ENCODE data around the gene DHCR24. TPM values are rescaled to one million over a fixed set of nuclear protein-coding genes. Genes with fewer than 3 reads are reported as not detected.
A peak's percentile ranks its signal among the peaks of the same experiment; 100 is the strongest.

The DHCR24 gene
- total and polyA plus RNA-seq, 10 donors, result 7.0 to 370 (median 218) TPM

GRCh38 chr1:54906586-54906985 is 19.6 kb upstream of the DHCR24 start:
- intact Hi-C loops (cut with DNase I; ENCODE audit: low total_unique reads), result no loop called here
- Histone ChIP-seq H3K4me1 (no peaks in the 10 kb centered on the region), H3K9me3 (no peaks in the 10 kb centered on the region), H3K36me3 (no peaks in the 10 kb centered on the region), H3K27ac (no peak overlapping the region), H3K4me3 (no peak overlapping the region), H3K27me3 (replicated peaks in 1 of 7) (no peaks in the 10 kb centered on the region)
- 87 to 97% (median 94%) methylated on average over 6 of the region's 6 CpGs for WGBS, 5 donors
- TF ChIP-seq POLR2AphosphoS5 (IDR thresholded peaks at IDR 0.05), result no peak
- TF ChIP-seq CTCF (IDR thresholded peaks at IDR 0.05 in 8 of 11, conservative IDR thresholded peaks at IDR 0.05 in 3 of 11), result no peak
- TF ChIP-seq POLR2A (IDR thresholded peaks at IDR 0.05), result no peak
- DNase-seq, result no peak

DNA sequence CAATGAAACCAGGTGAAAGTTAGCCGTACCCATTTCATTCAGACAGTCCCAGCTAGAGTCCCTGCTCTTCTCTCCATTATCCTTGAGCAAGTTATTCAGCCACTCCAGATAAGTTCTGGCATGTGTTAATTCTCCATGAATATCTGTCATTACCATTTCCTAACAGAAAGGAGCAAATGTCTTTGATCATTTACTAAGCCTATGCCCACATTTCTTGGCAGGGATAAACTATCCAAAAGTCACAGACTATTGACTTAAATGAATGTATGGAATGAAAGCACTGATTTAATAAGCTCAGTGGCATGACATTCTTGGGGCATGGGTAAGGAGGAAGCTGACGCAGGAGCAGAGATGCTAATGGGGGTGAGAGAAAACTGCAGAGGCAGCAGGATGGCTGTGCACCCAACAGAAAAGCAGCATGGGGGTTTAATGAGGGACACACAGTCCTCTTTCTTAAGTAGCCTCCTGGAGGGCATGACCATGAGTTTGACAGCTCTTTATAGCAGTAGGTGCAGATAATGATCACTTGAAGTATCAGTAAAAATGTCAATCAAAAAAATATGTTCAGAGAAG is 17.6 kb upstream of the DHCR24 start:
- DNase-seq, result no peak
- intact Hi-C loops (cut with DNase I; ENCODE audit: low total_unique reads), result no loop called here
- 46 to 79% (median 66%) methylated on average over 2 of the region's 2 CpGs for WGBS, 5 donors
- H3K27me3 ChIP-seq (replicated peaks in 1 of 7), result no peaks in the 10 kb centered on the region
- H3K4me1 ChIP-seq, result no peaks in the 10 kb centered on the region
- TF ChIP-seq CTCF (IDR thresholded peaks at IDR 0.05 in 8 of 11, conservative IDR thresholded peaks at IDR 0.05 in 3 of 11) (no peak), POLR2AphosphoS5 (IDR thresholded peaks at IDR 0.05) (no peak), POLR2A (IDR thresholded peaks at IDR 0.05) (no peak)
- no peaks in the 10 kb centered on the region for H3K36me3 ChIP-seq
- no peak overlapping the region for H3K27ac ChIP-seq
- no peak overlapping the region for H3K4me3 ChIP-seq
- no peaks in the 10 kb centered on the region for H3K9me3 ChIP-seq

GRCh38 chr1:54894271-54894670 is 7.3 kb upstream of the DHCR24 start:
- intact Hi-C loops (cut with DNase I; ENCODE audit: low total_unique reads), result no loop called here
- no peak for DNase-seq
- TF ChIP-seq CTCF (IDR thresholded peaks at IDR 0.05 in 8 of 11, conservative IDR thresholded peaks at IDR 0.05 in 3 of 11), result no peak
- no peak for TF ChIP-seq POLR2AphosphoS5 (IDR thresholded peaks at IDR 0.05)
- TF ChIP-seq POLR2A (IDR thresholded peaks at IDR 0.05), result no peak
- Histone ChIP-seq H3K36me3 (no peaks in the 10 kb centered on the region), H3K27me3 (replicated peaks in 1 of 7) (no peaks in the 10 kb centered on the region), H3K27ac (peak overlapping the region in 4 of 8 donors; percentile 36 to 64 (median 54)), H3K9me3 (no peaks in the 10 kb centered on the region), H3K4me3 (no peak overlapping the region), H3K4me1 (peaks cover 0 to 8% (median 0%) of the 10 kb centered on the region in 6 donors)
- WGBS, 5 donors, result 89 to 100% (median 94%) methylated on average over 1 of the region's 1 CpG

DNA sequence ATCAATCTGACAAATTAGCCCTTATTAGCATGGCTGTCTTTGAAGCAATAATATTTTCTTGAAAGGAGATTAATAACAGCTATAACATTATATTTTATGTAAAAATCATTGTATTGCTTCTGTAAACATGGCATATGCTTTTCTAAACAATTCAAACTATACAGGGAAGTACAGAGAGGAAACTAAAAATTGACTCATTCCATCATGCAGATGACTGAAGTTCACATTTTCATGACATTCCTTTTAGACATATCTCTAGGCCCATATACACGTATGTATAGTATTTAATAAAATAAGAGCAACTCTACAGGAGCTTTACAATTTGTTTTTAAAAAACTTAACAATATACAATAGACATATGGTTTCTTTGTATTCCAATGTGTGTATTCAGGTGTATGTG is 5.6 kb upstream of the DHCR24 start:
- peaks cover 0 to 9% (median 0%) of the 10 kb centered on the region in 7 donors for H3K27me3 ChIP-seq (replicated peaks in 1 of 7)
- intact Hi-C loops (cut with DNase I; ENCODE audit: low total_unique reads), result no loop called here

More for the DNA sequence above, 5.6 kb upstream of the DHCR24 start:
- DNase-seq, result no peak
- Histone ChIP-seq H3K9me3 (no peaks in the 10 kb centered on the region), H3K4me3 (no peak overlapping the region), H3K36me3 (no peaks in the 10 kb centered on the region), H3K4me1 (peaks cover 3 to 23% (median 7%) of the 10 kb centered on the region in 6 donors), H3K27ac (peak overlapping the region in 7 of 8 donors; percentile 18 to 64 (median 30))
- 60 to 78% (median 63%) methylated on average over 1 of the region's 1 CpG for WGBS, 5 donors
- TF ChIP-seq POLR2A (IDR thresholded peaks at IDR 0.05) (no peak), POLR2AphosphoS5 (IDR thresholded peaks at IDR 0.05) (no peak), CTCF (IDR thresholded peaks at IDR 0.05 in 8 of 11, conservative IDR thresholded peaks at IDR 0.05 in 3 of 11) (no peak)

Measured in spleen (tissue), 11 donors.